GM19351 (cell line): ENCODE results near the gene SPRN.
A peak's percentile ranks its signal among the peaks of the same experiment; 100 is the strongest.
"Not testable (repeated sequence)": the region's sequence is repeated elsewhere in the genome, so short reads cannot be mapped to it uniquely, and the experiment has no call there.

Source experiments
- ATAC-seq: cut with Tn5 transposase; IDR thresholded peaks from one replicate; pipeline ENCODE4 v1.9.1; 2021; ENCODE audit warnings: mild to moderate bottlenecking, moderate library complexity; ENCODE audit not compliant: unreplicated experiment

The SPRN gene

DNA sequence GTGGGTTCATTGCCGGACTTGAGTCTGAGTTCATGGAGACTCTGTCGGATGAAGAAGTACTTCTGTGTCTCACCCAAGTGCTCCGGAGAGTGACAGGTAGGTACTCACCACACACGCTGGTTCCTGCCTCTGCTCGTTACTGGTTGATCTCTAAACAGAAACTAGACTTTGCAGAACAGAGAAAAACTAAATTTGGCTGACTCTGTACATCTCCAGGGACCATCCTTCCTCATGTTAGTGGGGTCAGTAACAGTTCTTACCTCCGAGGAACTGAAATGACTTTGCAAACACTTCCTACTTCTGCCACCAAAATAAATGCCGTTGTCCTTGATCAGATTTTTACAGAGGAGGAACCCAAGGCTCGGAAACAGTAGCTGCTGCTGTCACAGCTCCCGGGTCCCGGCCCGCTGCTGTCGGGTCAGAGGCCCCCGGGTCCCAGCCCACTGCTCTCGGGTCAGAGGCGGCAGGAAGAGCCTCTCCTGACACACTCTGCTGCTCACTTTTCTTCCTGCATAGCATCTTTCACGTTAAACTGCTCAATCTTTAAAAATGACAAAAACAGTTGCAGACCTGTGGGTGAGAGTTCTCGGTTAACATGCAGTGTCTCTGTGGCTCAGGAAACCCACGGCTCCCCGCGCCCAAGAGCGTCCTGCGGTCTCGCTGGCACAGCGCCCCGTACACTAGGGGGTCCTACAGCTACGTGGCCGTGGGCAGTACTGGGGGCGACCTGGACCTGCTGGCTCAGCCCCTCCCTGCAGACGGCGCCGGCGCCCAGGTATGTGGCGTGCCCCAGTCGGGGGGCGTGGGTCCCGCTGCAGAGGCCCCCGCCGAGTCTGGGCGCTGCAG is 35.2 kb downstream of the SPRN start:
- peak; percentile 83 for ATAC-seq

- no peak for ATAC-seq
Observed at GRCh38 chr10:133388236-133388972, 36.0 kb downstream of the SPRN start.

DNA sequence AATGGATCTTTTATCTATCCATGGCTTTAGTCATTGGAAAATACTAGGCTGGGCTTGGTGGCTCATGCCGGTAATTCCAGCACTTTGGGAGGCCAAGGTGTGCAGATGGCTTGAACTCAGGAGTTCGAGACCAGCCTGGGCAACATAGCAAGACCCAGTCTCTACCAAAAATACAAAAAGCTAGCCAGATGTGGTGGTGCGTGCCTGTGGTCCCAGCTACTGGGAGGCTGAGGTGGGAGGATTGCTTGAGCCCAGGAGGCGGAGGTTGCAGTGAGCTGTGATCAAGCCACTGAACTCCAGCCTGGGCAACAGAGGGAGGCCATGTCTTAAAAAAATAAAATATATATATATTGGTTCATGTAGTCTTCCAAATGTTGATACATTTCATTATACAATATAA is 37.5 kb downstream of the SPRN start:
- ATAC-seq, result not testable (repeated sequence)

DNA sequence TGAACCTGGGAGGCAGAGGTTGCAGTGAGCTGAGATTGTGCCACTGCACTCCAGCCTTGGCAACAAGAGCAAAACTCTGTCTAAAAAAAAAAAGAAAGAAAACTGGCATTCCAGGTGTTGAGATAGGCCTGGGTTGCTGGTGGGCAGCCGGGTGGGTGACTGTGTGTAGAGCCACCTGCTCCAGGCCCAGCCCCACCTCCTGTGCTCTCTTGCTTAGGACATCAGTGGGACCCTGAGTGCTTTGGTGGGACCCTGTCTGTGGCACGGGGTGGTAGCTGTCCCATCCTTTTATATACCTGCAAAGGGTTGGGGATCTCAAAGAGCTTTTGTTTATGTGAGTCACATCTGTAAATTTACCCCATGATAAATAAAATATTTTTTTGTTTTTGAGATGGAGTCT is 39.2 kb downstream of the SPRN start:
- ATAC-seq, result no peak

- ATAC-seq, result no peak
Observed at GRCh38 chr10:133384071-133384470, 40.4 kb downstream of the SPRN start.

GRCh38 chr10:133383551-133383950 is 40.9 kb downstream of the SPRN start:
- no peak for ATAC-seq

DNA sequence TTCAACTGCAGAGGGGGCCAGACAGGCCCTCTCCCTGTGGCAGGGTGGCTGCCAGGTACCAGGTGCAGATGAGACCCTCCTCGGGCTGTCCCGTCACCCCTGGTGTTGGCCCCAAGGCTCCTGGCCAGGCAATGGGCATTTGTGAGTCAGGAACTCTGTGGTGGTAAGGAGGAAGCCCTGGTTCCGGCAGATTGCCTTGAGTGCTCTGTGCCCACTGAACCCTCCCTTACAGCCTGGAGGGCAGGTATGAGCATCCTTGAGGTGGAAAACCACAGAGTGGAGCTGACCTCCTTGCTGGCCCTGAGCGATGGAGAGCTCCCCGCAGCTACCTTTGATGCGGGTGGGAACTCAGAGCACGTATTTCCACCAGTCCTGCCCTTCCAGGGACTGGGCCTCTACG is 43.4 kb downstream of the SPRN start:
- no peak for ATAC-seq

DNA sequence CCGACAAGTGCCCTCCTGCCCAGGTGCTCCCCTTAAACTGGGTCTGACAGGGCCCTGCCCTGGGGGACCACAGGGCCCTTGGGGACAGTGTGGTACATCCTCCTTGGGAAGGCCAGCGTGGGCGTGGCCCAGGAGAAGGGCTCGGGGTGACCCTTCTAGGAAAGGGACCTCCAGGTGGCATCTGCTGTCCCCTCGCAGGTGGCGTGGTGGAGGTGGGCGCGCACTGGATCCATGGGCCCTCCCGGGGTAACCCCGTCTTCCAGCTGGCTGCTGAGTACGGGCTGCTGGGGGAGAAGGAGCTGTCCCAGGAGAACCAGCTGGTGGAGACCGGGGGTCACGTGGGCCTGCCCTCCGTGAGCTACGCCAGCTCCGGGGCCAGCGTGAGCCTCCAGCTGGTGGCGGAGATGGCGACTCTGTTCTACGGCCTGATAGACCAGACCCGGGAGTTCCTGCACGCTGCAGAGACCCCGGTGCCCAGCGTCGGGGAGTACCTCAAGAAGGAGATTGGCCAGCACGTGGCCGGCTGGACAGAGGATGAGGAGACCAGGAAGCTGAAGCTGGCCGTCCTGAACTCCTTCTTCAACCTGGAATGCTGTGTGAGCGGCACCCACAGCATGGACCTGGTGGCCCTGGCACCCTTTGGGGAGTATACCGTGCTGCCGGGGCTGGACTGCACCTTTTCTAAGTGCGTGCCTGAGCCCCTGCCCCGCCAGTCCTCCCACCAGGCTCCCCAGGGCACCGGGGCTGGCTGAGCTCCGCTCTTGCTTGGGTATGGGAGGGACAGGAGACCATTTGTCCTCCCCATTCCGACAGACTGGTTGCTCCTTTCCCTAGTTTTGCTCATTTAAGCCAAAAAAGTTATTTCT is 44.4 kb downstream of the SPRN start:
- no peak for ATAC-seq

GRCh38 chr10:133379152-133379800 is 45.1 kb downstream of the SPRN start, which contains the start of gene PAOX:
Gene PAOX, plus strand, starts transcription at chr10:133379262. Its CDS starts 55 bp downstream, at chr10:133379317.
- ATAC-seq, result peak; percentile 53

- peak; percentile 39 for ATAC-seq
Observed at GRCh38 chr10:133378251-133379096, 46.0 kb downstream of the SPRN start.

DNA sequence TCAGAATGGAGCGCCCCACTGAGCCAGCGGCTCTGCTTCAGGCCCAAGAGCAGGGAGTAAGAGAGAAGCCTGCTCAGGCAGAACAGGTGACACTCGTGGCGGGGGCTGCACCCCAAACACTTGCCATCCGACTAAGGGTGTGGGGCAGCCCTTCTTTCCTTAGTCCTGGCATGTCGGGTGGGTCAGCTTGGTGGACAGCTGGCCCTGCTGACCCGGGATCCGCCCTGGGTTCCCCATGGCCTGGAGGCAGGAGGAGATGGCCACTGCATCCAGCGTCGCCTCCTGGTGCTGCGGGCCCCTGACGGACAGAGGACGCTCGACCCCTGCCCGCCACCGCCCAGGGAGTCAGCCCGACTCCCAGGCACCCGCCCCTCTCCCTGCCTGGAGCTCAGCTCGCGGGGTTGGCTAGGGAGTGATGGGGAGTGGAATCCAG is 46.6 kb downstream of the SPRN start:
- ATAC-seq, result no peak

DNA sequence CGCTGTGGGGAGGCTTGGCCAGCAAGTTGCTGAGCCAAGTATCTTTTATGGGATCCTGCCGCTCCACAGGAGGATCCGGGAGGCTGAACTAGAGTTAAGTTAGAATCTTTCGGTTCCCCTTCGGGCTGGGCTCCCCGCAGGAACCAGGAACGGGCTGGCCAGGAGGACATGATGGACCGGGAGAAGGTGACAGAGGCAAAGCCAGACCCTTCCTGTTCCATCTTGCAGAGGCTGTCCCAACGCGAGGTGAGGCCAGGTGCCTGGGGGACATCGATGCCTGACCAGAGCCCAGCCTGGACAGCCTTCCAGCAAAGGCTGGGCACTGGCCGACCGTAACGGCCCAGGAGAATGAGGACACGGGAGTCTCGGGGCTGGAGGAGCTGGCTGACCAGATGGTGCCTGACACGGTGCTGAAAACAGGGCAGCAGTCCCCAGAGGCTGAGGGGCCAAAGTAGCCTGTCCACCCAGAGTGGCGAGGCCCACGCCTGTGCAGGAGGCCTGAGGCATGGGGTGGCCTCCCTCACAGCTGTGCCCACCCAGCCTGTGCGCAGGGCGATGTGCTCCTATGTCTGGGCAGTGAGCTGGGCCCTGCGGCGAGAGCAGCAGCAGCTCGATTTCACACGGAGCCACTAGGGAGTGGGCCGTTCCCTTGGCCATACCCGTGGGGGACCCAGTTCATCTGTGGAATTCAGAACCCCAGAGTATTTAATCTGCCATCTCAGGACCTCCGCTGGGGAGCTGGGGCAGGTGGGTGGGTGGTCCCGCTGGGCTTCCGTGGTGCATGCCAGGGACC is 47.2 kb downstream of the SPRN start:
- no peak for ATAC-seq

DNA sequence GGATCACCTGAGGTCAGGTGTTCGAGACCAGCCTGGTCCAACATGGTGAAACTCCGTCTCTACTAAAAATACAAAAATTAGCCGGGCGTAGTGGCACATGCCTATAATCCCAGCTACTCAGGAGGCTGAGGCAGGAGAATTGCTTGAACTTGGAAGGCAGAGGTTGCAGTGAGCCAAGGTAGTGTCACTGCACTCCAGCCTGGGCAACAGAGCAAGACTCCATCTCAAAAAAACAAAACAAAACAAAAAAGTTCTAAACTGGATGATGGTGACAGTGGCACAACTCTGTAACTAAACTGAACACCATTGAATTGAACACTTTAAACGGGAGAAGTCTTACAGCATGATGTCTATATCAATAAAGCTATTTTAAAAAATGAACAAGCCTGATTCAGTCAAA is 48.2 kb downstream of the SPRN start:
- ATAC-seq, result not testable (repeated sequence)

DNA sequence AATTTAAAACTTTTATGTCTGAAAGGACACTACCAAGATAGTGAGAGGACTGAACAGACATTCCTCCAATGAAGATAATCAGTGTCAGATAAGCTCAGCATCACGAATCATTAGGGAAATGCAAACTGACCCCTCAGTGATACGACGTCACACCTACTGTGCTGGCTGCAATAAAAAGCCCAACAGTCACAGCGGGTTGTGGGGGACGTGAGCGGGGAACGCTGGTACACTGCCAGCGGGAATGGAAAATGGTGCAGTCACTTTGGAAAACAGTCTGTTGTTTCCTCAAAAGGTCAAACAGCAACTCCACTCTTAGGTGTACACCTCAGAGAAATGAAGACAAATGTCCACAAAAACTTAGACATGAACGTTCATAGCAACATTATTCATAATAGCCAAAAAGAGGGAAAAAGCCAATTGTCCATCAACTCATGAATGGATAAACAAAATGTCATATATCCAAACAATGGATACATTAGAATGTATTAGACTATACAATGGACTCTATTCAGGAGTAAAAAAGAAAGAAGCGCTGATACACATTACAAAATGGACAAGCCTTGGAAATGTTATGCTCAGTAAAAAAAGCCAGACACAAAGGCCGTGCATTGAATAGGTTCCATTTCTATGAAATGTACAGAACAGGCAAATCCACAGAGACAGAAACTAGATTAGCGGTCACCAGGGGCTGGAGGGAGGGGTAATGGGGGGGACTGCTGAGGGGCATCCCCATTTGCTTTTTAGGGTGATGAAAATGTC is 48.9 kb downstream of the SPRN start:
- no peak for ATAC-seq

DNA sequence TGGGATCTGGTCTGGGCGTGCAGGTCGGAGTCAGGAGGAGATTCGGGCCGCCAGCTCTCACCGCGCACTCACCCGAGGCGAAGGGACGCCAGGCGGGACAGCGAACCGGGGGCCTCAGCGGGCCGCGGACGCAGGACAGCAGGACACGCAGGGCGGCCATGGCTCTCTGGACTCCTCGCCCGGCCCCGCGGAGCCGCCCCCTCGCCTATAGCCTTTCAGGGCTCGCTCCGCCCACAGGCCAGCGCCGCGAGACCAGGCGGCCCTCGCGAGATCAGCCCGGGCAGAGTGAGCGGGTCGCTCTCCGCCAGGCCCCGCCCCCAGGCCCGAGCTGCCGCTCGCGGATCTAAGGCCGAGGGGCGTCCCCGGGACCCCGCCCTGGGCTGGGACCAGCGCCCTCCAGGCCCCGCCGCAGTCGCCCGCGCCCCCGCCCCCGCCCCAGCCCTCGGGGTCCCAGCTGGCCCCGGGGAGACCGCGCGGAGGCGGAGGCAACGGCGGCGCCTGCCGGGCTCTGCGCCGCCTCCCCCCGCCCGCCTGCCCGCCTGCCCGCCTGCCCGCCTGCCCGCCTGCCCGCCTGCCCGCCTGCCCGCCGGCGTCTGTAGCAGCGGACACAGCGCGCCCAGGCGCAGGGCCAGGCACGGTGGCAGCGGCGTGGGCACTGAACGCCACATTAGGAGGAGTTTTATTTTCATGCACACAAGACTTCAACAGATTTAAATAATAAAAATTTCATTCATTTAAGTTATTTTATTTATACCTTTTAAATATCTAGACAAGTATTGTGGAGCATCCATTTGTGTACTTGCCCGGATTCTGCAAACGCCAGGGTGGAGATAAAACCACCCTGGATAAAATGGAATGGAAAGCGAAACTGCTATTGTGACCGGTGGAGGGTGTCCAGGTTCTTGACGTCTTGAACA is 51.0 kb downstream of the SPRN start, which contains the start of gene ECHS1:
Gene ECHS1 (minus strand): TSS at position 181 of the 917 bp plus-strand sequence. CDS start 21 bp downstream, at position 160.
- peak; percentile 97 for ATAC-seq

- ATAC-seq, result no peak
Observed at GRCh38 chr10:133372507-133372906, 51.9 kb downstream of the SPRN start.
